PC-9 (cell line): ENCODE results near the gene TBC1D2. TPM values are rescaled to one million over a fixed set of nuclear protein-coding genes. Genes with fewer than 3 reads are reported as not detected.

Experiments used
- BruUV-seq: library from RNA; stranded (reverse); fragments of 400-500 nt; replicated peaks from 2 replicates; lab custom pipeline; 2021; lab: Mats Ljungman, UMichigan
- CTCF ChIA-PET: fragments of 300-600 bp; sonication (Branson Sonifier 250); formaldehyde crosslinking; loops from one replicate; lab custom pipeline; 2022; ENCODE audit warnings: antibody characterized with exemption; lab: Charles Lee
- POLR2A ChIA-PET: fragments of 300-600 bp; sonication (Branson Sonifier 250); formaldehyde crosslinking; loops from one replicate; lab custom pipeline; 2022; ENCODE audit warnings: antibody characterized with exemption; ENCODE audit not compliant: unreplicated experiment; lab: Charles Lee
- DNase-seq, 2 experiments: peaks; one replicate each; pipeline versions ENCODE4 v3.0.0 to v3.0.0-alpha.2; 2015 to 2022; ENCODE audit warnings: mixed read lengths in 1 of 2
- H2AFZ ChIP-seq: fragments of 200-600 bp; sonication (generic); 2 replicates; pipeline ENCODE4 v1.8.1; 2017; ENCODE audit warnings: antibody characterized with exemption
- H3F3A ChIP-seq: fragments of 200-600 bp; sonication (generic); 2 replicates; pipeline ENCODE4 v1.8.1; 2017; ENCODE audit warnings: antibody characterized with exemption, mild to moderate bottlenecking, low read depth; ENCODE audit not compliant: insufficient read depth
- H3K27ac ChIP-seq: fragments of 200-600 bp; sonication (generic); 2 replicates; pipeline ENCODE4 v1.6.1; 2016; ENCODE audit warnings: mixed run types
- H3K27me3 ChIP-seq: fragments of 200-600 bp; sonication (generic); 2 replicates; pipeline ENCODE4 v1.6.1; 2016; ENCODE audit warnings: low read depth, mixed run types; ENCODE audit not compliant: insufficient read depth
- H3K36me3 ChIP-seq: fragments of 200-600 bp; sonication (generic); 2 replicates; pipeline ENCODE4 v1.6.1; 2016; ENCODE audit warnings: low read depth, mixed run types
- H3K4me1 ChIP-seq: fragments of 200-600 bp; sonication (generic); replicated peaks from 2 replicates; pipeline ENCODE4 v1.6.1; 2016; ENCODE audit warnings: mixed run types; ENCODE audit not compliant: insufficient read depth
- H3K4me2 ChIP-seq: fragments of 200-600 bp; sonication (generic); 2 replicates; pipeline ENCODE4 v1.6.1; 2017; ENCODE audit warnings: mixed run types
- H3K4me3 ChIP-seq: fragments of 200-600 bp; sonication (generic); 2 replicates; pipeline ENCODE4 v1.6.1; 2016; ENCODE audit warnings: mixed run types
- H3K79me2 ChIP-seq: fragments of 200-600 bp; sonication (generic); 2 replicates; pipeline ENCODE4 v1.6.1; 2017; ENCODE audit warnings: low read depth, mixed run types
- H3K9me2 ChIP-seq: fragments of 200-600 bp; sonication (generic); 2 replicates; pipeline ENCODE4 v1.8.1; 2017; ENCODE audit warnings: mild to moderate bottlenecking; ENCODE audit not compliant: insufficient read depth
- H3K9me3 ChIP-seq: fragments of 200-600 bp; sonication (generic); 2 replicates; pipeline ENCODE4 v1.8.1; 2016; ENCODE audit warnings: low read depth; ENCODE audit not compliant: insufficient read depth
- H4K20me1 ChIP-seq: fragments of 200-600 bp; sonication (generic); 2 replicates; pipeline ENCODE4 v1.8.1; 2017; ENCODE audit not compliant: insufficient read depth
- CTCF ChIP-seq: fragments of 200-600 bp; sonication (generic); conservative IDR thresholded peaks from 2 replicates; pipeline ENCODE4 v1.6.1; 2017; ENCODE audit warnings: mixed run types, antibody characterized with exemption, mild to moderate bottlenecking, moderate library complexity
- EZH2 ChIP-seq: fragments of 200-600 bp; sonication (generic); IDR thresholded peaks from 2 replicates; pipeline ENCODE4 v1.8.0; 2017; ENCODE audit warnings: antibody characterized with exemption, low read depth
- intact Hi-C: fragments of 100-400 bp; cut with micrococcal nuclease; formaldehyde crosslinking; loops from one replicate; pipeline ENCODE4 v1.10.0; 2022; ENCODE audit not compliant: unreplicated experiment
- total RNA-seq: library from RNA; stranded (reverse); gene quantifications from 2 replicates; pipeline ENCODE4 v1.2.3, GENCODE V29; 2021

The TBC1D2 gene
- total RNA-seq, 1 experiment from 2014 or later: 44.7 TPM

DNA sequence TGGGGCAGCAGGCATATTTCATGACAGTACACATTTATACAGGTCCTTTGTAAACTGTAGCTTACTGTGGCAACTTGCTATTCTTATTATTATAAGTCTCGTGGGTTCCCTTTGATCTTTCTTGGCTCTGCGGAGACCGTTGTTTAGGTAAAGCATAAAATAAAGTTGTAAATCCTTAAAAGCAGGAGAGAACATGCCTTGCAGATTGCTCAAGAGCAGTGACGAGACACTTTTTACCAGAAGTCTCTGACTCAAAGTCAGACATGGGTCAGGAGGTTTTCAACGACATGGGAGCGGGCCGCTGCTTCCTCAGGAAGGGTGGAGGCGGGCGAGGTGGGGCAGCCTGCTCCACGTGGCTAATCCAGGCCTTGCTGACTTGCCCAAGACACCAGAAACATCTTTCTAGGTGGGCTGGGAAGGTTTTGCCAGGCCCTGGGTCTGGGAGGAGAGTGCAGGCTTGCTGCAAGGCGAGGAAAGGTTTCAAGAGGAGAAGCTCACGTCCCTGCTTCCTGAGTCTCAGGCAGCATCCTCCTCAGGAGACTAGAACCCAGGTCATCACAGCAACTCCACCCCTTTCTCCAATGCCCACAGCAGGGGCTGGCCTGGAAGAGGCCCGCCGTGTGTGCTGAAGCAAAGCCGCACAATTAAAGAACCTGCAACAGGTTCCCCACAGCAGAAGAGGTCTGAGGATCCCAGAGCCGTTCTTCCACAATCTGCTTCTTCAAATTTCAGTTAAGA lies 6.5 kb downstream of the TBC1D2 start:
- intact Hi-C loops: no loop called here
- Histone ChIP-seq H3K4me3 (no peak overlapping the region), H3K36me3 (peaks cover 17% of the 10 kb centered on the region)

DNA sequence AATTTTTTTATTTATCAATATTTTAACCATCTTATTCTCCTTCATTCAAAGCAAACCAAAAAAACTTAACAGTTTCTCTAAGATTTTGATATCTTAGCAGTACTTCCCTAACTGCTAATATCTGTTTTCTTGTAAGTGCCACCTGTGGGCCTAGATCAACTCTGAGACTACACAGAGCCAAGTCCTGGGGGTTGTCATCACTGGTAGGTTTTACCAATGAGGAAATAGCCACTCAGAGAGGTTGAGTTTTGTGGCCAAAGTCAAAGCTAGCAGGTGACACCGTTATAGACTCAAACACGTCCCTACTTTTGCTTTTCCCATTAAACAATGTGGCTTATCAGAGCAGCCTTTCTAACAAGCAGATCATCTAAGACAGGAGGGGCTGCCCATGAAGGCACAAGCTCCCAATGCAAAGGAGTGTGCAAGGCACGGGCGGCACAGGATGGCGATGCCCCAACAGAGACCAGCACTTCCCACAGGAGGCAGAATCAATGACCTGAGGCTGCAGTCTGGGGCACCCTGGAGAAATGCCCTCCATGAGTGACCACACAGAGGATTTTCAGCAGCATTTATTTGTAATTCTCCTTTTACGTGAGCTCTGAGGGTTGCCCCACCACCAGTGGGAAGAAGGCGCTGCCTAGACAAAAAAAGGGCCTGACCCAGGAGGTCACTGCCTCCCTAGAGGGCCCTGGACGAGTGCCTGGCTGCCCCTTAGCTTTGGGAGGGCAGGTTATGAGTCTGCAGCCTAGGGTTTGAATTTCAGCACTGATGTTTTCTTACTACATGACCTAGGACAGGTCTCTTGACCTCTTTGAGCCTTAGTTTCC lies 7.4 kb downstream of the TBC1D2 start:
- Histone ChIP-seq H4K20me1 (no peaks in the 10 kb centered on the region), H3F3A (peaks cover 70% of the 10 kb centered on the region), H3K9me2 (no peaks in the 10 kb centered on the region), H2AFZ (no peak overlapping the region), H3K36me3 (peaks cover 17% of the 10 kb centered on the region), H3K9me3 (no peaks in the 10 kb centered on the region), H3K79me2 (peaks cover 62% of the 10 kb centered on the region), H3K27ac (peak overlapping the region; percentile 90), H3K4me3 (no peak overlapping the region), H3K4me1 (peaks cover 97% of the 10 kb centered on the region), H3K4me2 (peak overlapping the region; percentile 61), H3K27me3 (no peaks in the 10 kb centered on the region)
- POLR2A ChIA-PET: no interaction called here
- intact Hi-C loops: no loop called here
- CTCF ChIA-PET: no interaction called here
- TF ChIP-seq CTCF (no peak), EZH2 (no peak)
- no peak for DNase-seq
- BruUV-seq: no TSS peak

More for the DNA sequence above, 6.5 kb downstream of the TBC1D2 start:
- H3K4me1 ChIP-seq: peaks cover 97% of the 10 kb centered on the region
- no peaks in the 10 kb centered on the region for H4K20me1 ChIP-seq
- peaks cover 70% of the 10 kb centered on the region for H3K79me2 ChIP-seq
- H3K27ac ChIP-seq: peak overlapping the region; percentile 90
- no TSS peak for BruUV-seq
- peaks cover 75% of the 10 kb centered on the region for H3F3A ChIP-seq
- peak; percentile 75 to 78 for DNase-seq
- H3K27me3 ChIP-seq: no peaks in the 10 kb centered on the region
- H2AFZ ChIP-seq: no peak overlapping the region
- CTCF ChIA-PET: no interaction called here
- H3K9me3 ChIP-seq: no peaks in the 10 kb centered on the region
- no peaks in the 10 kb centered on the region for H3K9me2 ChIP-seq
- POLR2A ChIA-PET: no interaction called here
- peak overlapping the region; percentile 61 for H3K4me2 ChIP-seq
- no peak for TF ChIP-seq CTCF
- TF ChIP-seq EZH2: no peak

GRCh38 chr9:98242426-98242825 lies 13.0 kb downstream of the TBC1D2 start:
- no peaks in the 10 kb centered on the region for H3K9me3 ChIP-seq
- no peak overlapping the region for H3K27ac ChIP-seq
- H3K4me1 ChIP-seq: peaks cover 42% of the 10 kb centered on the region
- no peaks in the 10 kb centered on the region for H3K27me3 ChIP-seq
- no peak for TF ChIP-seq CTCF
- H3K9me2 ChIP-seq: no peaks in the 10 kb centered on the region
- intact Hi-C loops: no loop called here
- no TSS peak for BruUV-seq
- no peak overlapping the region for H3K4me2 ChIP-seq
- H3K4me3 ChIP-seq: no peak overlapping the region
- ChIA-PET CTCF (no interaction called here), POLR2A (no interaction called here)
- no peak overlapping the region for H2AFZ ChIP-seq
- peaks cover 37% of the 10 kb centered on the region for H3K79me2 ChIP-seq
- H3K36me3 ChIP-seq: peaks cover 15% of the 10 kb centered on the region
- H3F3A ChIP-seq: peaks cover 31% of the 10 kb centered on the region
- DNase-seq: no peak
- no peaks in the 10 kb centered on the region for H4K20me1 ChIP-seq
